Ramos (cell line): ENCODE data around the gene AGXT2.
"Not testable (repeated sequence)": the region's sequence is repeated elsewhere in the genome, so short reads cannot be mapped to it uniquely, and the experiment has no call there.

ENCODE experiments used
- in situ Hi-C: fragments of 300-500 bp; cut with MboI; formaldehyde crosslinking; loops from one replicate; pipeline ENCODE4 v1.14.3; 2022; ENCODE audit warnings: low sequenced_read_pairs; ENCODE audit not compliant: unreplicated experiment

The AGXT2 gene

GRCh38 chr5:34982823-34983222 is 64.9 kb downstream of the AGXT2 start:
- in situ Hi-C loops, result no loop called here

- in situ Hi-C loops, result no loop called here
These were observed 69.1 kb downstream of the AGXT2 start for GRCh38 chr5:34978681-34979080.

GRCh38 chr5:34977934-34978613 is 69.7 kb downstream of the AGXT2 start:
- in situ Hi-C loops, result no loop called here

GRCh38 chr5:34976347-34976746 is 71.4 kb downstream of the AGXT2 start:
- in situ Hi-C loops, result no loop called here

GRCh38 chr5:34971655-34972054 is 76.1 kb downstream of the AGXT2 start:
- in situ Hi-C loops, result not testable (repeated sequence)

GRCh38 chr5:34970552-34970951 is 77.2 kb downstream of the AGXT2 start:
- in situ Hi-C loops, result no loop called here

- in situ Hi-C loops, result no loop called here
These were observed 79.5 kb downstream of the AGXT2 start for GRCh38 chr5:34968258-34968657.

- in situ Hi-C loops, result no loop called here
These were observed 80.2 kb downstream of the AGXT2 start for GRCh38 chr5:34967540-34967939.

- in situ Hi-C loops, result no loop called here
These were observed 88.4 kb downstream of the AGXT2 start for GRCh38 chr5:34959323-34959722.

GRCh38 chr5:34957857-34958690 is 89.7 kb downstream of the AGXT2 start:
- in situ Hi-C loops, result no loop called here

- in situ Hi-C loops, result no loop called here
These were observed 90.4 kb downstream of the AGXT2 start for GRCh38 chr5:34957321-34957720.
